Peyer's patch (tissue), 4 donors: ENCODE measurements around the gene CAB39L.

Experiments
- POLR2A ChIP-seq, 2 donors: fragments of 450-650 bp; IDR thresholded peaks; one replicate each; pipeline ENCODE4 v1.5.1; 2017; ENCODE audit warnings: antibody characterized with exemption in 2 of 2, mild to moderate bottlenecking in 2 of 2, moderate library complexity in 2 of 2
- TF ChIP-seq, protein P1 (sequence below), 6 experiments: fragments of 450-650 bp in 4 of 6; fragments of 200-600 bp in 2 of 6; sonication (generic) in 1 of 6; IDR thresholded peaks; one replicate each; pipeline ENCODE4 v1.5.1; 2017 to 2019; ENCODE audit warnings: antibody characterized with exemption in 6 of 6, mild to moderate bottlenecking in 3 of 6, moderate library complexity in 1 of 6

DNA sequence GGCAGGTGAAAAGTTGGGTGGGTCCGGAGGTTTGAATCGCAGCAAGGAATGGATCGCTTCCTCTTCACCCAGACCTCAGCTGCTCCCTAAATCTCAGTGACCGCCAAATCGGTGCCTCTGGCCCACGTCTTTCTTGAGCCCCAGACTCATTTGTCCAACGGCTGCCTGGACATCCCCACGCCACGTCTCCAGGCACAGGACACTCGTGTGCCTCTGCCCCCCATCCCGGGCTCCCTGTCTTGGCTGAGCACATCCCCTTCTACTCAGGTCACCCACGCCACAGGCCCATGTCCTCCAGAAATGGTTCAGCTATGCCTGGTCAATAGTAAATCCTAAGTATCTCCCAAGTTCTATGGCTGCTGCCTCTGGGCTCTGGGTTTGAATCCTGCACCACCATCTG, 139.5 kb downstream of the CAB39L start:
- TF ChIP-seq, protein P1, sequence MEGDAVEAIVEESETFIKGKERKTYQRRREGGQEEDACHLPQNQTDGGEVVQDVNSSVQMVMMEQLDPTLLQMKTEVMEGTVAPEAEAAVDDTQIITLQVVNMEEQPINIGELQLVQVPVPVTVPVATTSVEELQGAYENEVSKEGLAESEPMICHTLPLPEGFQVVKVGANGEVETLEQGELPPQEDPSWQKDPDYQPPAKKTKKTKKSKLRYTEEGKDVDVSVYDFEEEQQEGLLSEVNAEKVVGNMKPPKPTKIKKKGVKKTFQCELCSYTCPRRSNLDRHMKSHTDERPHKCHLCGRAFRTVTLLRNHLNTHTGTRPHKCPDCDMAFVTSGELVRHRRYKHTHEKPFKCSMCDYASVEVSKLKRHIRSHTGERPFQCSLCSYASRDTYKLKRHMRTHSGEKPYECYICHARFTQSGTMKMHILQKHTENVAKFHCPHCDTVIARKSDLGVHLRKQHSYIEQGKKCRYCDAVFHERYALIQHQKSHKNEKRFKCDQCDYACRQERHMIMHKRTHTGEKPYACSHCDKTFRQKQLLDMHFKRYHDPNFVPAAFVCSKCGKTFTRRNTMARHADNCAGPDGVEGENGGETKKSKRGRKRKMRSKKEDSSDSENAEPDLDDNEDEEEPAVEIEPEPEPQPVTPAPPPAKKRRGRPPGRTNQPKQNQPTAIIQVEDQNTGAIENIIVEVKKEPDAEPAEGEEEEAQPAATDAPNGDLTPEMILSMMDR (IDR thresholded peaks at IDR 0.05) = no peak
- no peak for TF ChIP-seq POLR2A (IDR thresholded peaks at IDR 0.05)
